HEK293T (cell line): ENCODE results near the gene ILKAP.

ENCODE experiments used
- CTCF ChIA-PET: fragments of 350-600 bp; formaldehyde crosslinking; extraction: SDS; loops from one replicate; lab custom pipeline; 2021; ENCODE audit warnings: antibody characterized with exemption, inconsistent platforms; lab: Yijun Ruan, JAX
- POLR2A ChIA-PET: fragments of 350-600 bp; formaldehyde crosslinking; extraction: SDS; loops from one replicate; lab custom pipeline; 2020; ENCODE audit warnings: antibody characterized with exemption, inconsistent platforms; lab: Yijun Ruan, JAX
- DNase-seq: peaks from one replicate; pipeline ENCODE4 v3.0.0; 2012; ENCODE audit warnings: mixed read lengths; ENCODE audit errors: extremely low spot score
- ARNT ChIP-seq: fragments of 450-650 bp; IDR thresholded peaks from 2 replicates; pipeline ENCODE4 v1.6.1; 2017; ENCODE audit warnings: mild to moderate bottlenecking
- BHLHE40 ChIP-seq: fragments of 450-650 bp; IDR thresholded peaks from 2 replicates; pipeline ENCODE4 v1.6.1; 2016; ENCODE audit warnings: mild to moderate bottlenecking, moderate library complexity, borderline replicate concordance
- CTBP1 ChIP-seq: fragments of 450-650 bp; IDR thresholded peaks from 2 replicates; pipeline ENCODE4 v1.6.1; 2016; ENCODE audit warnings: borderline replicate concordance
- ELF4 ChIP-seq: fragments of 450-650 bp; IDR thresholded peaks from 2 replicates; pipeline ENCODE4 v1.6.1; 2017; ENCODE audit warnings: antibody characterized with exemption
- FOXA1 ChIP-seq: fragments of 450-650 bp; IDR thresholded peaks from 2 replicates; pipeline ENCODE4 v1.6.1; 2016; ENCODE audit warnings: mild to moderate bottlenecking
- FOXK2 ChIP-seq: fragments of 450-650 bp; IDR thresholded peaks from 2 replicates; pipeline ENCODE4 v1.6.1; 2016; ENCODE audit warnings: mild to moderate bottlenecking
- FOXM1 ChIP-seq: fragments of 450-650 bp; IDR thresholded peaks from 2 replicates; pipeline ENCODE4 v1.6.1; 2017; ENCODE audit warnings: mild to moderate bottlenecking, borderline replicate concordance
- HDGF ChIP-seq: fragments of 450-650 bp; IDR thresholded peaks from 2 replicates; pipeline ENCODE4 v1.6.1; 2017; ENCODE audit warnings: antibody characterized with exemption, borderline replicate concordance
- L3MBTL2 ChIP-seq: fragments of 450-650 bp; conservative IDR thresholded peaks from 2 replicates; pipeline ENCODE4 v1.6.1; 2016; ENCODE audit warnings: mild to moderate bottlenecking
- LEF1 ChIP-seq: fragments of 450-650 bp; IDR thresholded peaks from 2 replicates; pipeline ENCODE4 v1.6.1; 2017; ENCODE audit warnings: mild to moderate bottlenecking, borderline replicate concordance
- NFRKB ChIP-seq: fragments of 450-650 bp; IDR thresholded peaks from 2 replicates; pipeline ENCODE4 v1.6.1; 2016; ENCODE audit warnings: mild to moderate bottlenecking, moderate library complexity
- PKNOX1 ChIP-seq: fragments of 450-650 bp; IDR thresholded peaks from 2 replicates; pipeline ENCODE4 v1.6.1; 2016
- SP1 ChIP-seq: fragments of 450-650 bp; IDR thresholded peaks from 2 replicates; pipeline ENCODE4 v1.6.1; 2017
- SUZ12 ChIP-seq: fragments of 450-650 bp; IDR thresholded peaks from 2 replicates; pipeline ENCODE4 v1.6.1; 2016; ENCODE audit warnings: mild to moderate bottlenecking
- TARDBP ChIP-seq: fragments of 450-650 bp; IDR thresholded peaks from 2 replicates; pipeline ENCODE4 v1.6.1; 2016
- ZNF384 ChIP-seq: fragments of 450-650 bp; IDR thresholded peaks from 2 replicates; pipeline ENCODE4 v1.6.1; 2016

Gene ILKAP

GRCh38 chr2:238128061-238128440 lies 75.4 kb downstream of the ILKAP start:
- CTCF ChIA-PET = no interaction called here
- POLR2A ChIA-PET = no interaction called here
- TF ChIP-seq FOXM1 (no peak), LEF1 (no peak), CTBP1 (no peak)
- DNase-seq = no peak

- ChIA-PET CTCF (no interaction called here), POLR2A (interaction anchor here (0.8 to 1.0 kb wide), 3 partner anchors 8 to 67 kb away, joined by 3 read pairs; partner anchors contain the start of gene SCLY)
- TF ChIP-seq CTBP1 (no peak), FOXM1 (0 out of 2 replicates have a peak, but pooled peaks have one; percentile 33)
- peak; percentile 66 for DNase-seq
Observed at GRCh38 chr2:238127165-238128060, 76.1 kb downstream of the ILKAP start.

GRCh38 chr2:238126775-238127164 lies 76.7 kb downstream of the ILKAP start:
- TF ChIP-seq LEF1 = no peak
- TF ChIP-seq TARDBP = no peak
- no peak for TF ChIP-seq HDGF
- no peak for TF ChIP-seq SUZ12
- POLR2A ChIA-PET = interaction anchor here (0.8 to 1.0 kb wide), 3 partner anchors 9 to 66 kb away, joined by 3 read pairs; partner anchors contain the start of gene SCLY
- CTCF ChIA-PET = no interaction called here
- no peak for DNase-seq

GRCh38 chr2:238126338-238126737 lies 77.2 kb downstream of the ILKAP start:
- TF ChIP-seq FOXM1 = no peak
- TF ChIP-seq TARDBP = no peak
- no peak for TF ChIP-seq ZNF384
- TF ChIP-seq CTBP1 = no peak
- TF ChIP-seq ARNT = no peak
- POLR2A ChIA-PET = no interaction called here
- CTCF ChIA-PET = interaction anchor here (0.6 kb wide), 1 partner anchor 61 kb away, joined by 3 read pairs; no protein-coding TSS in a partner anchor
- no peak for DNase-seq

DNA sequence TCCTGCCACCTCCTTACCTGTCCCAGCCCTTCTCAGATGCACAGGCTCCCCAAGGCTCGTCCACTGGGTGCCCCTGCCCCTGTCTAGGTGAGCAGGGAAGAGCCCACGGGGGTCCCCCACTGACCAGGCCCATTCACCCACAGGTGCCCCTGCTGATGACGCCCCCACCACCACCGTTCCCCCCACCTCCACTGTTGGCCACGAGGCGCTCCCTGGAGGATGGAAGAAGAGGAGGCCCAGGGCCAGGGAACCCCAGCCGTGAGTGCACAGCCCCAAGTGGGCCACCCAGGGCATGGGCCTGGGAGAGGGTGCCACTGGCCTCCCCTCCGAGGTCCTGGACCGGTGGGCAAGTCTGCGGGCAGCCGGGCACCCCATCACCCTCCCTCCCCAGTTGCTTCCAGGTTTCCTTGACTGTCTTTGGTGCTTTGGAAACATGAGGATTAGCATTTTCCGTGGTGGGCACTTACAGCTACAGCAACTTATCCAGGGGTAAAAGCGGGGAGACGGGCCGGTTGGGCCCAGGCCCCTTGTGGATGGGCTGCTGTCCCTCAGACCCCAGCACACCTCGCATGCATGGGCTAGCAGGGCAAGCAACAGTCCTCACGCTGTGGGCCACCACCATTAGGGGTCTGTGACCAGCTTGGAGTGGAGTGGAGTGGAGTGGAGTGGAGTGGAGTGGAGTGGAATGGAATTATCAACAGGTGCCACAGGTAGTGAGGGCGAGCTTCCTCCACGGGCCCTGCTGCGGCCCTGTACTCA lies 78.2 kb downstream of the ILKAP start:
- no peak for TF ChIP-seq FOXM1
- no peak for TF ChIP-seq FOXA1
- ChIA-PET POLR2A (no interaction called here), CTCF (interaction anchor here (0.6 kb wide), 1 partner anchor 62 kb away, joined by 3 read pairs; no protein-coding TSS in a partner anchor)
- DNase-seq = no peak

DNA sequence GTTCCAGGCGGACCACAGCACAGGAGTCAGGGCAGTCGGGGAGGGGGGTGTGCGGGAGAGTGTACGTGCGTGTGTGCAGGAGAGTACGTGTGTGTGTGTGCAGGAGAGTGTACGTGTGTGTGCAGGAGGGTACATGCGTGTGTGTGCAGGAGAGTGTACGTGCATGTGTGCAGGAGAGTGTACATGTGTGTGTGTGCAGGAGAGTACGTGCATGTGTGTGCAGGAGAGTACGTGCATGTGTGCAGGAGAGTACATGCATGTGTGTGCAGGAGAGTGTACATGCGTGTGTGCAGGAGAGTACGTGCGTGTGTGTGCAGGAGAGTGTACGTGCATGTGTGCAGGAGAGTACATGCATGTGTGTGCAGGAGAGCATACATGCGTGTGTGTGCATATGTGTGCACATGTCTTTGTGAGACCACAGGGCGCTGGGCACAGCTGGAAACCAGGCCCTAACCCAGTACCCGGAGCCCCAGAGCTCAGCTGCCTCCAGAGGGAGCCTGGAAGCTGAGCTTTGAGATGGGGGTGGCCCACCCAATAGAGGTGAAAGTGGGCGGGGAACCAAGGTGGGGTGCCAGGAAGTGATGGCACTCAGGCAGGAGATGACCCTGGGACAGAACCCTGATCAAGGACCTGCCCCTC lies 78.9 kb downstream of the ILKAP start:
- DNase-seq = no peak
- POLR2A ChIA-PET = no interaction called here
- TF ChIP-seq TARDBP (no peak), LEF1 (no peak), L3MBTL2 (no peak), SP1 (no peak), SUZ12 (no peak), FOXM1 (no peak), HDGF (no peak), CTBP1 (no peak), ZNF384 (no peak), ARNT (no peak), FOXK2 (no peak), PKNOX1 (no peak), BHLHE40 (no peak), NFRKB (no peak)
- CTCF ChIA-PET = no interaction called here

DNA sequence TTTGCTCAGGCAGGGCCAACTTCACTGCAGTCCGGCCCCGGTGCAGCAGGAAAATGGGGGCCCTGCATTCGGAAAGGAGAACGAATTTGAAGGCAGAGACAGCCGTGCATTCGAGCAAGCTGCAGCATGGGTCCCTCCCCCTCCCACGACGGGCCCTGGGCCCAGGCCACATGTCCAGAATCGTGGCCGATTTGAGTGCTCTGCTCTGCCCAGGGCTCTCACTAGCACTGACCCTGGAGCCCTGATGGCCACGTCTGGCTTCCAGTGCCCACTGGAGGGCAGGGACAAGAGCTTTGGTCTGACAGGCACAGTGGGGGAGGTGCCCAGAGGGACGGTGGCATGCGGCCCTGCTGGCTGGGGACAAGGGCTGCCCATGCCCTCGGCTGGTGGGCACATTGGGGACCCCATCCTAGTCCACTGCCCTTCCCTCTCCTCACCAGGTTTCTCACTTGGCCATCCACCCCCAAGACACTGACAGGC lies 79.5 kb downstream of the ILKAP start:
- CTCF ChIA-PET = no interaction called here
- no peak for DNase-seq
- TF ChIP-seq ARNT (no peak), LEF1 (no peak)
- POLR2A ChIA-PET = no interaction called here

GRCh38 chr2:238123218-238123971 lies 80.1 kb downstream of the ILKAP start:
- no peak for DNase-seq
- POLR2A ChIA-PET = no interaction called here
- TF ChIP-seq CTBP1 (no peak), BHLHE40 (no peak), FOXA1 (no peak), TARDBP (no peak), PKNOX1 (no peak), L3MBTL2 (no peak), NFRKB (no peak), HDGF (no peak), SP1 (no peak), ARNT (no peak), ZNF384 (no peak), FOXK2 (no peak), LEF1 (no peak), FOXM1 (no peak), ELF4 (no peak), SUZ12 (no peak)
- CTCF ChIA-PET = no interaction called here
